Skin epidermis (tissue), 12 donors: Measurements from ENCODE around the gene FBLN5.

Source experiments
- H3K27ac ChIP-seq, 21 experiments: fragments of 200-600 bp; sonication (generic) in 11 of 21; one replicate each; pipeline ENCODE4 v1.5.0; 2020; ENCODE audit warnings: mild to moderate bottlenecking in 3 of 21, inconsistent platforms in 2 of 21, moderate library complexity in 2 of 21
- H3K4me3 ChIP-seq, 7 experiments: fragments of 200-600 bp; sonication (generic) in 2 of 7; one replicate each; pipeline ENCODE4 v1.5.0; 2020; ENCODE audit warnings: inconsistent platforms in 2 of 7, mild to moderate bottlenecking in 2 of 7, moderate library complexity in 1 of 7

FBLN5 gene

GRCh38 chr14:91953170-91953985 lies 5.9 kb upstream of the FBLN5 start:
- Histone ChIP-seq H3K27ac (no peak overlapping the region), H3K4me3 (no peak overlapping the region)

- Histone ChIP-seq H3K4me3 (peak overlapping the region; percentile 20 to 53 (median 36)), H3K27ac (peak overlapping the region in 20 of 21 experiments; percentile 25 to 84 (median 66))
Measured at GRCh38 chr14:91946622-91947474, 646 bp downstream of the FBLN5 start.

GRCh38 chr14:91945751-91946621 lies 1.5 kb downstream of the FBLN5 start:
- Histone ChIP-seq H3K27ac (peak overlapping the region in 17 of 21 experiments; percentile 25 to 84 (median 67)), H3K4me3 (peak overlapping the region; percentile 20 to 53 (median 36))

GRCh38 chr14:91942946-91943345 lies 4.5 kb downstream of the FBLN5 start:
- H3K27ac ChIP-seq, result no peak overlapping the region
- no peak overlapping the region for H3K4me3 ChIP-seq

GRCh38 chr14:91942128-91942527 lies 5.4 kb downstream of the FBLN5 start:
- no peak overlapping the region for H3K4me3 ChIP-seq
- H3K27ac ChIP-seq, result no peak overlapping the region

GRCh38 chr14:91940209-91940608 lies 7.3 kb downstream of the FBLN5 start:
- H3K4me3 ChIP-seq, result no peak overlapping the region
- H3K27ac ChIP-seq, result no peak overlapping the region

GRCh38 chr14:91935586-91935985 lies 11.9 kb downstream of the FBLN5 start:
- H3K4me3 ChIP-seq, result no peak overlapping the region
- no peak overlapping the region for H3K27ac ChIP-seq

- H3K4me3 ChIP-seq, result no peak overlapping the region
- no peak overlapping the region for H3K27ac ChIP-seq
Measured at GRCh38 chr14:91934554-91935285, 12.8 kb downstream of the FBLN5 start.

- H3K27ac ChIP-seq, result peak overlapping the region in 2 of 21 experiments; percentile 3 to 48
- no peak overlapping the region for H3K4me3 ChIP-seq
Measured at GRCh38 chr14:91931478-91932088, 15.9 kb downstream of the FBLN5 start.

GRCh38 chr14:91929700-91930099 lies 17.8 kb downstream of the FBLN5 start:
- Histone ChIP-seq H3K4me3 (no peak overlapping the region), H3K27ac (no peak overlapping the region)

- Histone ChIP-seq H3K4me3 (no peak overlapping the region), H3K27ac (no peak overlapping the region)
Measured at GRCh38 chr14:91927800-91928199, 19.7 kb downstream of the FBLN5 start.

- Histone ChIP-seq H3K4me3 (no peak overlapping the region), H3K27ac (no peak overlapping the region)
Measured at GRCh38 chr14:91927191-91927590, 20.3 kb downstream of the FBLN5 start.

GRCh38 chr14:91926131-91926890 lies 21.2 kb downstream of the FBLN5 start:
- no peak overlapping the region for H3K27ac ChIP-seq
- no peak overlapping the region for H3K4me3 ChIP-seq

GRCh38 chr14:91925727-91926121 lies 21.8 kb downstream of the FBLN5 start:
- Histone ChIP-seq H3K4me3 (no peak overlapping the region), H3K27ac (peak overlapping the region in 1 of 21 experiments; percentile 36)

GRCh38 chr14:91925001-91925726 lies 22.3 kb downstream of the FBLN5 start:
- H3K27ac ChIP-seq, result peak overlapping the region in 2 of 21 experiments; percentile 16 to 36
- H3K4me3 ChIP-seq, result no peak overlapping the region

- Histone ChIP-seq H3K27ac (peak overlapping the region in 1 of 21 experiments; percentile 17), H3K4me3 (no peak overlapping the region)
Measured at GRCh38 chr14:91920526-91920925, 27.0 kb downstream of the FBLN5 start.

- H3K27ac ChIP-seq, result peak overlapping the region in 1 of 21 experiments; percentile 22
- no peak overlapping the region for H3K4me3 ChIP-seq
Measured at GRCh38 chr14:91919814-91920213, 27.7 kb downstream of the FBLN5 start.
